ENCODE results near the gene EEF2K. TPM values are rescaled to one million over a fixed set of nuclear protein-coding genes. Genes with fewer than 3 reads are reported as not detected.

EEF2K gene
- total and polyA plus RNA-seq, 2 of the 13 experiments (the other 11 are each of a cell fraction or from before 2014, with no cell fraction given) = 22.0 to 23.8 TPM

DNA sequence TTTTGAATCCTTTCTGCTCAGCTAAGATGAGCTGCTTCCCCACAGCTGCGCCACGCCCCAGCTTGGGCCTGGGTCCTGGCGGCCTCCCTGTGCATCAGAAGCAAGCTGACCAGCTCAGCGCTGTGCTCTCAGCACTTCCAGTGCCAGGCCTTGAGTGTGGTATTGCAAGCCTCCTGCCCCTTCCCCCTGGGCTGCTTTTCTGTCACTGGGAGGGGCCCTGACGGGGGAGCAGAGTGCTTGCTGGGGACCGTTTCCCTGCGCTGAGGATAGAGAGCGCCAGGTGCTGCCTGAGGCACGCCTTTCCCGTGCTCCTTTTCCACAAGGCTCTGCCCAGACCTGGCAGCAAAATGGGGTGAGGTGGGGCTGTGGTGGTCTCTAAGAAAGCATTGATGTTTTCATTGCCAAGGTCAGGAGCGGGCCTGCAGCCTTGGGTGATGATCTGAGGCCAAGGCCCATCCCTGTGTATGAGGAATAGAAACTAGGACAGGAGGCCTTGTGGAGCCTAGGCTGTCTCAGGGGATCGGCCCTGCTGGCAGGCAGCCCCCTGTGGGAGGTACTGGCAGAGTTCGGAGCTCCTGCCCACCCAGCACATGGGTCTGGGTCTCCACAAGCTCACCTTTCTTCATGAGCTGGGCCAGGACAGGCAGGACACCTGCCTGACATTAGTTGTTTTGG lies 120.8 kb downstream of the EEF2K start (continued):
- peak in 1 of 2 experiments; percentile 25; a peak in 1 of 4 replicates for TF ChIP-seq POLR2A (IDR thresholded peaks at IDR 0.05; ENCODE audit: insufficient read depth in 1 of 2, low read depth in 2 of 2, low read length in 2 of 2)

- no peak overlapping the region for H2AFZ ChIP-seq (ENCODE audit: low read length)
- POLR2A ChIA-PET = interaction anchor here (1.4 kb wide), 1 partner anchor 26 kb away, joined by 3 read pairs; no protein-coding TSS in a partner anchor
- 96% methylated on average over 6 of the region's 6 CpGs for WGBS (ENCODE audit: low lambda C conversion rate)
These were observed 121.3 kb downstream of the EEF2K start for GRCh38 chr16:22327446-22327775.

More at GRCh38 chr16:22327446-22327775, 121.3 kb downstream of the EEF2K start:
- H3K9me3 ChIP-seq (ENCODE audit: low read length) = no peaks in the 10 kb centered on the region
- H3K79me2 ChIP-seq (ENCODE audit: insufficient read depth, low read length) = no peaks in the 10 kb centered on the region
- no TSS peak for BruUV-seq (replicated peaks)
- in situ Hi-C loops (cut with HindIII; ENCODE audit: extremely low pct_ligation_motif_present, low pct_unique_long_range_greater_than_20kb) = loop anchor here (25.0 kb wide), 2 partner anchors 765 to 1165 kb away; partner anchors contain the start of genes DNAH3 and LDAF1
- H3K4me2 ChIP-seq (ENCODE audit: low read depth, low read length) = no peak overlapping the region
- CTCF ChIA-PET (ENCODE audit: low intra/inter-chr PET ratio, low total read pairs) = no interaction called here
- no peak for TF ChIP-seq ZNF710 (CRISPR knock-in tag; IDR thresholded peaks at IDR 0.05; ENCODE audit: borderline replicate concordance)
- TF ChIP-seq POLR2A (IDR thresholded peaks at IDR 0.05; ENCODE audit: insufficient read depth in 1 of 2, low read depth in 2 of 2, low read length in 2 of 2) = peak; percentile 31 to 36; a peak in 2 of 4 replicates
- 0 out of 2 replicates have a peak, but pooled peaks have one; percentile 49 for TF ChIP-seq ZNF768 (CRISPR knock-in tag; IDR thresholded peaks at IDR 0.05)
- TF ChIP-seq RBM22 (optimal IDR thresholded peaks at IDR 0.05; ENCODE audit: low read length) = peak; percentile 83
- no peak overlapping the region for H3K4me3 ChIP-seq (replicated peaks in 1 of 3; ENCODE audit: insufficient read depth in 1 of 3, low read depth in 2 of 3, low read length in 3 of 3)
- no peak for ATAC-seq
- H4K20me1 ChIP-seq (ENCODE audit: insufficient read depth, low read length) = 0 out of 2 replicates have a peak, but pooled peaks cover 10% of the 10 kb centered on the region
- intact Hi-C loops (cut with micrococcal nuclease; ENCODE audit: unreplicated experiment) = no loop called here
- no peak overlapping the region for H3K9ac ChIP-seq (ENCODE audit: insufficient read depth, low read depth, low read length)
- no peak for DNase-seq (ENCODE audit: low spot score)
- no peak for FAIRE-seq
- no peaks in the 10 kb centered on the region for H3K4me1 ChIP-seq (ENCODE audit: insufficient read depth, low read length)
- no peaks in the 10 kb centered on the region for H3K27me3 ChIP-seq (ENCODE audit: control insufficient read depth in 1 of 2, insufficient read depth in 2 of 2, low read length in 2 of 2)
- H3K27ac ChIP-seq (ENCODE audit: extremely low read length, insufficient read depth, low read length) = no peak overlapping the region
- peaks cover 74 to 97% of the 10 kb centered on the region in 2 experiments for H3K36me3 ChIP-seq (replicated peaks in 1 of 2; ENCODE audit: control insufficient read depth in 1 of 2, insufficient read depth in 2 of 2, low read length in 2 of 2)

Measured in HepG2 (cell line).